SH-SY5Y (cell line): ENCODE measurements around the gene IL20RB.

Experiments used
- GATA2 ChIP-seq: IDR thresholded peaks from 2 replicates; pipeline ENCODE4 v1.6.1; 2011; ENCODE audit warnings: mild to moderate bottlenecking, low read depth, low read length
- GATA3 ChIP-seq: IDR thresholded peaks from 2 replicates; pipeline ENCODE4 v1.6.1; 2011; ENCODE audit warnings: low read depth, mild to moderate bottlenecking, low read length, moderate library complexity

- no peak for TF ChIP-seq GATA3
- TF ChIP-seq GATA2: no peak
Observed at GRCh38 chr3:136942803-136943202, 15.0 kb upstream of the IL20RB start.
